K562 (cell line): ENCODE results near the gene ASB13. TPM values are rescaled to one million over a fixed set of nuclear protein-coding genes. Genes with fewer than 3 reads are reported as not detected.

Experiments
- CC2D1A ChIP-seq: fragments of 450-650 bp; IDR thresholded peaks from 2 replicates; pipeline ENCODE4 v1.6.1; 2017; ENCODE audit warnings: mild to moderate bottlenecking
- CEBPZ ChIP-seq: fragments of 150-350 bp; IDR thresholded peaks from 2 replicates; pipeline ENCODE4 v1.6.1; 2014; ENCODE audit warnings: low read depth, mild to moderate bottlenecking, low read length, borderline replicate concordance
- DNMT1 ChIP-seq: fragments of 450-650 bp; IDR thresholded peaks from 2 replicates; pipeline ENCODE4 v1.6.1; 2016; ENCODE audit warnings: antibody characterized with exemption, mild to moderate bottlenecking
- HMG20B ChIP-seq: fragments of 250-450 bp; sonication (Bioruptor Pico); IDR thresholded peaks from 2 replicates; pipeline ENCODE4 v1.5.0; 2021; ENCODE audit warnings: mild to moderate bottlenecking
- JUNB ChIP-seq: fragments of 450-650 bp; formaldehyde crosslinking; conservative IDR thresholded peaks from 2 replicates; pipeline ENCODE4 v1.4.0; 2020; ENCODE audit warnings: mild to moderate bottlenecking
- MIER1 ChIP-seq: fragments of 450-650 bp; IDR thresholded peaks from 2 replicates; pipeline ENCODE4 v1.6.1; 2016; ENCODE audit warnings: antibody characterized with exemption, mild to moderate bottlenecking, low read depth
- POLR2G ChIP-seq: fragments of 200-400 bp; formaldehyde crosslinking; IDR thresholded peaks from 2 replicates; pipeline ENCODE4 v1.6.1; 2017; ENCODE audit warnings: low read depth, mild to moderate bottlenecking, antibody characterized with exemption, low read length, moderate library complexity
- SMAD2 ChIP-seq: fragments of 150-350 bp; IDR thresholded peaks from 2 replicates; pipeline ENCODE4 v1.6.1; 2014; ENCODE audit warnings: low read depth, mild to moderate bottlenecking, low read length
- TEAD1 ChIP-seq, 2 experiments: fragments of 450-650 bp in 1 of 2; sonication (generic) in 1 of 2; formaldehyde crosslinking; IDR thresholded peaks; 2 replicates each; pipeline versions ENCODE4 v1.4.0 to v1.8.0; 2020 to 2022; ENCODE audit warnings: mild to moderate bottlenecking in 2 of 2, missing genetic modification reagents in 1 of 2
- TOE1 ChIP-seq, 2 experiments: fragments of 450-650 bp in 1 of 2; sonication (generic) in 1 of 2; formaldehyde crosslinking in 1 of 2; IDR thresholded peaks; 2 replicates each; pipeline versions ENCODE4 v1.7.1 to v1.8.0; 2016 to 2022; ENCODE audit warnings: borderline replicate concordance in 2 of 2, mild to moderate bottlenecking in 2 of 2, antibody characterized with exemption in 1 of 2, inconsistent platforms in 1 of 2, low read depth in 1 of 2, missing genetic modification reagents in 1 of 2, moderate library complexity in 1 of 2
- ZBTB40 ChIP-seq, 2 experiments: fragments of 450-650 bp in 1 of 2; sonication (generic) in 1 of 2; formaldehyde crosslinking in 1 of 2; IDR thresholded peaks; 2 replicates each; pipeline versions ENCODE4 v1.7.1 to v1.9.0; 2016 to 2022; ENCODE audit warnings: inconsistent platforms in 1 of 2, mild to moderate bottlenecking in 1 of 2, missing genetic modification reagents in 1 of 2
- ZNF354B ChIP-seq: fragments of 250-450 bp; sonication (Bioruptor Pico); IDR thresholded peaks from 2 replicates; pipeline ENCODE4 v1.4.0; 2020
- polyA plus RNA-seq, 8 experiments: library from polyadenylated mRNA; depleted of rRNA in 4 of 8; stranded (reverse) in 5 of 8; unstranded in 3 of 8; fragments of >200 nt; fragmentation: Nextera tagmentation in 2 of 8; fragmentation: Illumina TruSeq in 1 of 8; extraction: Ambion mirVana in 2 of 8; extraction: Trizol in 1 of 8; gene quantifications; 2 replicates each; pipeline versions ENCODE4 v1.2.1 to v1.2.3, GENCODE V29; 2011 to 2014; ENCODE audit warnings: inconsistent platforms in 1 of 8, missing spikeins in 1 of 8
- total RNA-seq, 7 experiments: library from RNA; depleted of rRNA in 6 of 7; stranded (reverse); fragments of >200 nt in 6 of 7; fragmentation: Illumina TruSeq in 2 of 7; extraction: Trizol in 2 of 7; gene quantifications; 2 replicates each; pipeline versions ENCODE4 v1.2.1 to v1.2.3, GENCODE V29; 2011 to 2021; ENCODE audit warnings: low replicate concordance in 1 of 7

ASB13 gene
- total and polyA plus RNA-seq, 9 of the 15 experiments (the other 6 are each of a cell fraction or from before 2014, with no cell fraction given) = 5.2 to 28.8 (median 16.9) TPM

- TF ChIP-seq MIER1 (no peak), SMAD2 (no peak), POLR2G (peak; percentile 93), ZBTB40 (IDR thresholded peaks at IDR 0.05) (peak; percentile 89), ZBTB40 (CRISPR knock-in tag; IDR thresholded peaks at IDR 0.05) (peak; percentile 67), TOE1 (IDR thresholded peaks at IDR 0.05; ENCODE audit: borderline replicate concordance) (peak; percentile 74; the same call in 1 of the 2 replicates), TOE1 (CRISPR knock-in tag; IDR thresholded peaks at IDR 0.05; ENCODE audit: borderline replicate concordance, low read depth) (peak; percentile 89; the same call in 1 of the 2 replicates), JUNB (CRISPR knock-in tag) (no peak), TEAD1 (CRISPR knock-in tag; IDR thresholded peaks at IDR 0.05) (peak; percentile 70 to 91), ZNF354B (CRISPR knock-in tag) (0 out of 2 replicates have a peak, but pooled peaks have one; percentile 57), HMG20B (CRISPR knock-in tag) (no peak), CEBPZ (no peak), DNMT1 (no peak), CC2D1A (peak; percentile 78; the same call in 1 of the 2 replicates)
Observed at GRCh38 chr10:5684318-5684970, 18.0 kb upstream of the ASB13 start, which contains the start of gene TASOR2 (continued).
